ENCODE measurements around the gene RBM10.
A peak's percentile ranks its signal among the peaks of the same experiment; 100 is the strongest.

GRCh38 chrX:47218280-47218919 lies 73.4 kb downstream of the RBM10 start, which contains the start of gene CDK16:
- TF ChIP-seq LEF1 (IDR thresholded peaks at IDR 0.05) (no peak), DPF2 (IDR thresholded peaks at IDR 0.05) (peak; percentile 48; the same call in 1 of the 2 replicates), ZNF75A (CRISPR knock-in tag; IDR thresholded peaks at IDR 0.05) (no peak), CTCF (IDR thresholded peaks at IDR 0.05 in 2 of 3, conservative IDR thresholded peaks at IDR 0.05 in 1 of 3; ENCODE audit: insufficient read depth in 2 of 3, low read depth in 1 of 3, low read length in 3 of 3) (no peak), ZNF253 (CRISPR knock-in tag; conservative IDR thresholded peaks at IDR 0.05) (no peak), E2F1 (CRISPR knock-in tag; IDR thresholded peaks at IDR 0.05) (no peak), MYC (IDR thresholded peaks at IDR 0.05; ENCODE audit: low read depth, low read length) (peak; percentile 30; the same call in 1 of the 2 replicates), MYC (CRISPR knock-in tag; IDR thresholded peaks at IDR 0.05; ENCODE audit: borderline replicate concordance, low read depth) (0 out of 2 replicates have a peak, but pooled peaks have one; percentile 69), TRIM24 (IDR thresholded peaks at IDR 0.05) (peak in 1 of 2 experiments; percentile 65; a peak in 1 of 4 replicates), EZH2 (IDR thresholded peaks at IDR 0.05; ENCODE audit: borderline replicate concordance, low read depth, low read length) (no peak)
